Caco-2 (cell line): ENCODE results near the gene ABCD4. TPM values are rescaled to one million over a fixed set of nuclear protein-coding genes. Genes with fewer than 3 reads are reported as not detected.
"Not testable (repeated sequence)": the region's sequence is repeated elsewhere in the genome, so short reads cannot be mapped to it uniquely, and the experiment has no call there.

Experiments
- BruUV-seq: library from RNA; stranded (reverse); fragments of 400-500 nt; replicated peaks from 2 replicates; lab custom pipeline; 2021; lab: Mats Ljungman, UMichigan
- CTCF ChIA-PET: fragments of 300-600 bp; sonication (Branson Sonifier 250); formaldehyde crosslinking; loops from one replicate; lab custom pipeline; 2022; ENCODE audit warnings: antibody characterized with exemption; lab: Charles Lee
- POLR2A ChIA-PET: fragments of 300-600 bp; sonication (Branson Sonifier 250); formaldehyde crosslinking; loops from one replicate; lab custom pipeline; 2022; ENCODE audit warnings: antibody characterized with exemption; lab: Charles Lee
- DNase-seq, 2 experiments: peaks; one replicate each; pipeline versions ENCODE4 v3.0.0 to v3.0.0-alpha.2; 2020 to 2022
- H3K27me3 ChIP-seq: replicated peaks from 2 replicates; pipeline ENCODE4 v1.6.0; 2011; ENCODE audit warnings: low read length; ENCODE audit not compliant: control insufficient read depth, insufficient read depth
- H3K36me3 ChIP-seq: 2 replicates; pipeline ENCODE4 v1.5.1; 2011; ENCODE audit warnings: low read length; ENCODE audit not compliant: control insufficient read depth, insufficient read depth
- H3K4me1 ChIP-seq: fragments of 250-450 bp; sonication (Bioruptor Pico); 2 replicates; pipeline ENCODE4 v1.5.1; 2020; ENCODE audit warnings: mild to moderate bottlenecking
- H3K4me3 ChIP-seq: 2 replicates; pipeline ENCODE4 v1.5.1; 2011; ENCODE audit warnings: low read depth, mild to moderate bottlenecking, control low read depth, low read length
- H3K9me3 ChIP-seq: fragments of 250-450 bp; sonication (Bioruptor Pico); 2 replicates; pipeline ENCODE4 v1.5.1; 2020; ENCODE audit warnings: mild to moderate bottlenecking, moderate library complexity
- H3K27ac Mint-ChIP-seq: one replicate; pipeline ENCODE4 v1.8.0; 2022; ENCODE audit warnings: mixed read lengths; ENCODE audit not compliant: unreplicated experiment
- H3K27me3 Mint-ChIP-seq: one replicate; pipeline ENCODE4 v1.8.0; 2022; ENCODE audit warnings: mixed read lengths; ENCODE audit not compliant: insufficient read depth, unreplicated experiment
- H3K36me3 Mint-ChIP-seq: one replicate; pipeline ENCODE4 v1.8.0; 2022; ENCODE audit warnings: mild to moderate bottlenecking, mixed read lengths; ENCODE audit not compliant: insufficient read depth, unreplicated experiment
- H3K4me1 Mint-ChIP-seq: one replicate; pipeline ENCODE4 v1.8.0; 2022; ENCODE audit warnings: low read depth, mixed read lengths; ENCODE audit not compliant: unreplicated experiment
- H3K4me3 Mint-ChIP-seq: one replicate; pipeline ENCODE4 v1.8.0; 2022; ENCODE audit warnings: mild to moderate bottlenecking, moderate library complexity, mixed read lengths; ENCODE audit not compliant: unreplicated experiment
- H3K9me3 Mint-ChIP-seq: one replicate; pipeline ENCODE4 v1.8.0; 2022; ENCODE audit warnings: mixed read lengths; ENCODE audit not compliant: unreplicated experiment
- CTCF ChIP-seq, 2 experiments: fragments of 200-600 bp in 1 of 2; IDR thresholded peaks; 1 replicate in 1 of 2; 2 replicates in 1 of 2; pipeline versions ENCODE4 v1.5.1 to v1.8.0; 2011 to 2022; ENCODE audit warnings: antibody characterized with exemption in 1 of 2, control low read depth in 1 of 2, inconsistent platforms in 1 of 2, low read depth in 1 of 2, low read length in 1 of 2, mild to moderate bottlenecking in 1 of 2, moderate library complexity in 1 of 2; ENCODE audit not compliant: insufficient read depth in 1 of 2, severe bottlenecking in 1 of 2, unreplicated experiment in 1 of 2
- intact Hi-C: fragments of 100-400 bp; cut with micrococcal nuclease; formaldehyde crosslinking; loops from one replicate; pipeline ENCODE4 v1.10.0; 2022; ENCODE audit not compliant: unreplicated experiment
- total RNA-seq: library from RNA; stranded (reverse); gene quantifications from 2 replicates; pipeline ENCODE4 v1.2.3, GENCODE V29; 2022

ABCD4 gene
- total RNA-seq, 1 experiment from 2014 or later, result 82.1 TPM

- no TSS peak for BruUV-seq
- H3K36me3 ChIP-seq, result no peaks in the 10 kb centered on the region
- CTCF ChIA-PET, result interaction anchor here (0.9 to 1.0 kb wide), 2 partner anchors 22 to 41 kb away, joined by 4 read pairs; no protein-coding TSS in a partner anchor
- no peak overlapping the region for H3K4me3 ChIP-seq
- H3K4me1 ChIP-seq, result peaks cover 56% of the 10 kb centered on the region
- no peaks in the 10 kb centered on the region for H3K27me3 ChIP-seq
- intact Hi-C loops, result no loop called here
- no peaks in the 10 kb centered on the region for H3K9me3 ChIP-seq
- no peaks in the 10 kb centered on the region for H3K36me3 Mint-ChIP-seq
- H3K27ac Mint-ChIP-seq, result no peak overlapping the region
- no peaks in the 10 kb centered on the region for H3K27me3 Mint-ChIP-seq
- H3K4me3 Mint-ChIP-seq, result no peak overlapping the region
- DNase-seq, result peak in 1 of 2 experiments; percentile 24
- H3K4me1 Mint-ChIP-seq, result peaks cover 33% of the 10 kb centered on the region
- POLR2A ChIA-PET, result no interaction called here
- no peak for TF ChIP-seq CTCF (IDR thresholded peaks at IDR 0.05; ENCODE audit: insufficient read depth in 1 of 2, low read depth in 1 of 2, low read length in 1 of 2, severe bottlenecking in 1 of 2, unreplicated experiment in 1 of 2)
- H3K9me3 Mint-ChIP-seq, result no peaks in the 10 kb centered on the region
Observed at GRCh38 chr14:74346341-74346740, 43.6 kb upstream of the ABCD4 start.

GRCh38 chr14:74333909-74334308, 31.2 kb upstream of the ABCD4 start:
- Histone ChIP-seq H3K4me1 (no peaks in the 10 kb centered on the region), H3K9me3 (no peaks in the 10 kb centered on the region), H3K36me3 (no peaks in the 10 kb centered on the region), H3K4me3 (no peak overlapping the region), H3K27me3 (no peaks in the 10 kb centered on the region)
- POLR2A ChIA-PET, result no interaction called here
- H3K4me3 Mint-ChIP-seq, result no peak overlapping the region
- H3K4me1 Mint-ChIP-seq, result no peaks in the 10 kb centered on the region
- H3K27me3 Mint-ChIP-seq, result no peaks in the 10 kb centered on the region
- no peak for TF ChIP-seq CTCF (IDR thresholded peaks at IDR 0.05; ENCODE audit: insufficient read depth in 1 of 2, low read depth in 1 of 2, low read length in 1 of 2, severe bottlenecking in 1 of 2, unreplicated experiment in 1 of 2)
- no peak for DNase-seq
- H3K36me3 Mint-ChIP-seq, result no peaks in the 10 kb centered on the region
- H3K27ac Mint-ChIP-seq, result no peak overlapping the region
- CTCF ChIA-PET, result no interaction called here
- no peaks in the 10 kb centered on the region for H3K9me3 Mint-ChIP-seq
- BruUV-seq, result no TSS peak
- intact Hi-C loops, result no loop called here

- BruUV-seq, H3K27ac Mint-ChIP-seq, H3K36me3 Mint-ChIP-seq, H3K36me3 ChIP-seq, CTCF ChIA-PET, H3K9me3 Mint-ChIP-seq, intact Hi-C loops, H3K4me3 ChIP-seq, H3K9me3 ChIP-seq, DNase-seq, POLR2A ChIA-PET, H3K27me3 ChIP-seq, H3K27me3 Mint-ChIP-seq, H3K4me3 Mint-ChIP-seq, H3K4me1 ChIP-seq: not testable (repeated sequence)
- H3K4me1 Mint-ChIP-seq, result peaks cover 15% of the 10 kb centered on the region
Observed at GRCh38 chr14:74329950-74330552, 27.3 kb upstream of the ABCD4 start.
